Measurements from ENCODE around the gene PDLIM7. TPM values are rescaled to one million over a fixed set of nuclear protein-coding genes. Genes with fewer than 3 reads are reported as not detected.

Gene PDLIM7
- total and polyA plus RNA-seq, 2 donors (not counting 3 experiments of a cell fraction or from before 2014, with no cell fraction given) = 314 to 318 TPM

- ChIA-PET CTCF (interaction anchor here (1.0 kb wide), 1 partner anchor 13 kb away, joined by 7 read pairs; no protein-coding TSS in a partner anchor), POLR2A (no interaction called here)
- FAIRE-seq = no peak
- Histone ChIP-seq H3K4me1 (ENCODE audit: control insufficient read depth, extremely low read depth, insufficient read depth, low read length) (peaks cover 32% of the 10 kb centered on the region), H3K4me3 (replicated peaks in 1 of 3; ENCODE audit: insufficient read depth in 1 of 3, low read depth in 1 of 3, low read length in 3 of 3) (no peak overlapping the region), H3K9me3 (replicated peaks; ENCODE audit: control insufficient read depth, insufficient read depth, low read length) (no peaks in the 10 kb centered on the region), H3K27me3 (ENCODE audit: control insufficient read depth in 2 of 2, insufficient read depth in 2 of 2, low read length in 2 of 2) (no peaks in the 10 kb centered on the region), H2AFZ (ENCODE audit: low read depth, low read length) (no peak overlapping the region), H3K4me2 (ENCODE audit: insufficient read depth, low read length) (no peak overlapping the region), H3K36me3 (ENCODE audit: control insufficient read depth in 2 of 2, extremely low read depth in 1 of 2, insufficient read depth in 2 of 2, low read length in 2 of 2) (peaks cover 16 to 34% of the 10 kb centered on the region in 2 experiments), H3K79me2 (ENCODE audit: control insufficient read depth, insufficient read depth, low read length) (peaks cover 49% of the 10 kb centered on the region), H3K27ac (ENCODE audit: insufficient read depth, low read depth, low read length) (no peak overlapping the region), H3K9me1 (replicated peaks; ENCODE audit: control insufficient read depth, extremely low read depth, insufficient read depth, low read length) (no peaks in the 10 kb centered on the region), H4K20me1 (replicated peaks; ENCODE audit: control insufficient read depth, extremely low read depth, insufficient read depth, low read length) (no peaks in the 10 kb centered on the region), H3K9ac (replicated peaks; ENCODE audit: extremely low read depth, insufficient read depth, low read length) (no peak overlapping the region)
- no TSS peak for BruUV-seq (replicated peaks)
- no peak for DNase-seq (ENCODE audit: low read depth, low spot score)
- TF ChIP-seq POLR2A (IDR thresholded peaks at IDR 0.05; ENCODE audit: low read depth, low read length) (no peak), JUN (IDR thresholded peaks at IDR 0.05; ENCODE audit: borderline replicate concordance, insufficient read depth, insufficient read length, low read depth) (no peak), MAX (IDR thresholded peaks at IDR 0.05; ENCODE audit: insufficient read depth, insufficient read length) (no peak), MYC (IDR thresholded peaks at IDR 0.05; ENCODE audit: low read depth, low read length) (no peak), CTCF (IDR thresholded peaks at IDR 0.05; ENCODE audit: extremely low read depth in 1 of 2, insufficient read depth in 1 of 2, low read depth in 1 of 2, low read length in 2 of 2) (no peak), EZH2 (IDR thresholded peaks at IDR 0.05; ENCODE audit: borderline replicate concordance, low read depth, low read length, severe bottlenecking) (no peak), POLR2AphosphoS5 (IDR thresholded peaks at IDR 0.05; ENCODE audit: insufficient read depth, low read depth, low read length) (no peak), FOS (IDR thresholded peaks at IDR 0.05; ENCODE audit: borderline replicate concordance, insufficient read depth, low read length) (no peak), GATA2 (IDR thresholded peaks at IDR 0.05; ENCODE audit: insufficient read depth, insufficient read length, low read depth, low read length) (no peak)
- dilution Hi-C loops (cut with MboI; ENCODE audit: extremely low pct_ligation_motif_present, low sequenced_read_pairs) = no loop called here
- intact Hi-C loops (cut with micrococcal nuclease) = no loop called here
Observed at GRCh38 chr5:177468329-177468684, 29.1 kb downstream of the PDLIM7 start.
